ENCODE results near the gene PITPNM1. TPM values are rescaled to one million over a fixed set of nuclear protein-coding genes. Genes with fewer than 3 reads are reported as not detected.
A peak's percentile ranks its signal among the peaks of the same experiment; 100 is the strongest.

The PITPNM1 gene
- total RNA-seq, 2 experiments from 2014 or later: 90.0 to 94.8 TPM

- H3K27ac Mint-ChIP-seq: peak overlapping the region; percentile 95
- no peaks in the 10 kb centered on the region for H3K9me3 ChIP-seq (ENCODE audit: control insufficient read depth in 1 of 2, insufficient read depth in 1 of 2, low read length in 2 of 2)
- ATAC-seq (ENCODE audit: poor library complexity): peak; percentile 52
Observed at GRCh38 chr11:67483831-67484665, 21.1 kb downstream of the PITPNM1 start.

GRCh38 chr11:67482827-67483798 is 22.1 kb downstream of the PITPNM1 start, which contains the start of gene AIP:
Gene AIP, plus strand, starts transcription at chr11:67483026. Its CDS starts 133 bp downstream, at chr11:67483159.
- ATAC-seq (ENCODE audit: poor library complexity) (peak; percentile 77), DNase-seq (peak; percentile 94 to 99 (median 97))
- Mint-ChIP-seq H3K27me3 (no peaks in the 10 kb centered on the region), H3K4me1 (ENCODE audit: low read depth) (peaks cover 56% of the 10 kb centered on the region), H3K4me3 (peak within 1 kb of the TSS; percentile 91), H3K9me3 (no peaks in the 10 kb centered on the region), H3K36me3 (ENCODE audit: low read depth) (peaks cover 43% of the 10 kb centered on the region), H3K27ac (peak within 1 kb of the TSS; percentile 95)
- no peaks in the 10 kb centered on the region for H3K27me3 ChIP-seq (ENCODE audit: control insufficient read depth in 1 of 2, insufficient read depth in 2 of 2, low read length in 2 of 2)
- H3K9me3 ChIP-seq (ENCODE audit: control insufficient read depth in 1 of 2, insufficient read depth in 1 of 2, low read length in 2 of 2): no peaks in the 10 kb centered on the region
- peaks cover 16% of the 10 kb centered on the region for H3K36me3 ChIP-seq (ENCODE audit: insufficient read depth, low read length)
- ChIA-PET CTCF (interaction anchor here (0.7 to 1.9 kb wide), 5 partner anchors 15 to 94 kb away, joined by 3 to 8 read pairs (median 5); partner anchors contain the start of genes PPP1CA and TMEM134), POLR2A (interaction anchor here (0.6 to 5.5 kb wide), 32 partner anchors 8 to 243 kb away, joined by 3 to 110 read pairs (median 6); partner anchors contain the start of genes ANKRD13D, CLCF1, PITPNM1 and POLD4)
- peak within 1 kb of the TSS; percentile 90 for H3K27ac ChIP-seq (ENCODE audit: low read depth in 1 of 2, low read length in 2 of 2)
- intact Hi-C loops (cut with DNase I, micrococcal nuclease): loop anchor here (1.0 to 10.0 kb wide), 5 partner anchors 14 to 198 kb away; partner anchors contain the start of genes ANKRD13D (in 1 of the 2), CARNS1 (in 1 of the 2) and TMEM134 (in 1 of the 2)
- TF ChIP-seq CTCF (IDR thresholded peaks at IDR 0.05): peak; percentile 37
- H3K4me1 ChIP-seq (ENCODE audit: insufficient read depth, low read length): peaks cover 63% of the 10 kb centered on the region
- H3K4me3 ChIP-seq (ENCODE audit: low read length): peak within 1 kb of the TSS; percentile 80

More at GRCh38 chr11:67483831-67484665, 21.1 kb downstream of the PITPNM1 start:
- intact Hi-C loops (cut with DNase I, micrococcal nuclease): loop anchor here (1.0 to 10.0 kb wide), 6 partner anchors 15 to 199 kb away; partner anchors contain the start of genes ANKRD13D (in 1 of the 2), CARNS1 (in 1 of the 2), PTPRCAP (in 1 of the 2) and TMEM134 (in 1 of the 2)
- Histone ChIP-seq H3K36me3 (ENCODE audit: insufficient read depth, low read length) (peaks cover 22% of the 10 kb centered on the region), H3K27ac (ENCODE audit: low read depth in 1 of 2, low read length in 2 of 2) (peak overlapping the region; percentile 90), H3K4me3 (ENCODE audit: low read length) (peak overlapping the region; percentile 80), H3K27me3 (ENCODE audit: control insufficient read depth in 1 of 2, insufficient read depth in 2 of 2, low read length in 2 of 2) (no peaks in the 10 kb centered on the region), H3K4me1 (ENCODE audit: insufficient read depth, low read length) (peaks cover 72% of the 10 kb centered on the region)
- Mint-ChIP-seq H3K9me3 (no peaks in the 10 kb centered on the region), H3K36me3 (ENCODE audit: low read depth) (peaks cover 52% of the 10 kb centered on the region), H3K27me3 (no peaks in the 10 kb centered on the region), H3K4me1 (ENCODE audit: low read depth) (peaks cover 64% of the 10 kb centered on the region), H3K4me3 (peak overlapping the region; percentile 91)
- ChIA-PET CTCF (interaction anchor here (0.9 to 1.9 kb wide), 4 partner anchors 15 to 95 kb away, joined by 3 to 8 read pairs (median 3); partner anchors contain the start of genes PITPNM1, PPP1CA and TMEM134), POLR2A (interaction anchor here (0.6 to 5.5 kb wide), 26 partner anchors 9 to 213 kb away, joined by 3 to 110 read pairs (median 7); partner anchors contain the start of genes PITPNM1, POLD4, PPP1CA and PTPRCAP)
- DNase-seq: peak in 8 of 14 experiments; percentile 34 to 90 (median 57)
- no peak for TF ChIP-seq CTCF (IDR thresholded peaks at IDR 0.05)

Data from CD4-positive, alpha-beta T cell (primary cell).